ENCODE data around the gene CEP250. TPM values are rescaled to one million over a fixed set of nuclear protein-coding genes. Genes with fewer than 3 reads are reported as not detected.

The CEP250 gene
- total RNA-seq, 1 experiment from 2014 or later = 41.0 TPM

DNA sequence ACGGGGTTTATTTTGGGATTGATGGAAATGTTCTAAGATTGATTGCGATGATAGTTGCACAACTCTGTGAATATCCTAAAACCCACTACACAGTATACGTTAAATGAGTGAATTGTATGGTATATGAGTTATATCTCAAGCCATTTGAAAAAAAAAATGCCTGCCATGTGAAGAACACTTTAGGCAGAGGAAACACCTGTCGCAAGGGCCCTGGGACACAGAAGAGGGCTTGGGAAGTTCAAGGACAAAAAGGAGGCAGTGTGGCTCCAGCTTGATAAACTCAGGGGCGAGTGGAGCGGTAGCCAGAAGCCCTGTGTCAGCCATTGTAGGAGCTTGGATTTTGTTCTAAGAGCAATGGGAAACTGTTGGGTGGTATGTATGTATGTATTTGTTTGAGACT is 37.0 kb downstream of the CEP250 start:
- no peaks in the 10 kb centered on the region for H3K4me1 Mint-ChIP-seq (ENCODE audit: insufficient read depth, unreplicated experiment)
- TF ChIP-seq, protein P1, sequence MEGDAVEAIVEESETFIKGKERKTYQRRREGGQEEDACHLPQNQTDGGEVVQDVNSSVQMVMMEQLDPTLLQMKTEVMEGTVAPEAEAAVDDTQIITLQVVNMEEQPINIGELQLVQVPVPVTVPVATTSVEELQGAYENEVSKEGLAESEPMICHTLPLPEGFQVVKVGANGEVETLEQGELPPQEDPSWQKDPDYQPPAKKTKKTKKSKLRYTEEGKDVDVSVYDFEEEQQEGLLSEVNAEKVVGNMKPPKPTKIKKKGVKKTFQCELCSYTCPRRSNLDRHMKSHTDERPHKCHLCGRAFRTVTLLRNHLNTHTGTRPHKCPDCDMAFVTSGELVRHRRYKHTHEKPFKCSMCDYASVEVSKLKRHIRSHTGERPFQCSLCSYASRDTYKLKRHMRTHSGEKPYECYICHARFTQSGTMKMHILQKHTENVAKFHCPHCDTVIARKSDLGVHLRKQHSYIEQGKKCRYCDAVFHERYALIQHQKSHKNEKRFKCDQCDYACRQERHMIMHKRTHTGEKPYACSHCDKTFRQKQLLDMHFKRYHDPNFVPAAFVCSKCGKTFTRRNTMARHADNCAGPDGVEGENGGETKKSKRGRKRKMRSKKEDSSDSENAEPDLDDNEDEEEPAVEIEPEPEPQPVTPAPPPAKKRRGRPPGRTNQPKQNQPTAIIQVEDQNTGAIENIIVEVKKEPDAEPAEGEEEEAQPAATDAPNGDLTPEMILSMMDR (IDR thresholded peaks at IDR 0.05; ENCODE audit: unreplicated experiment) = no peak
- no TSS peak for BruUV-seq (replicated peaks)
- no peaks in the 10 kb centered on the region for H3K27me3 Mint-ChIP-seq (ENCODE audit: insufficient read depth, unreplicated experiment)
- peaks cover 85% of the 10 kb centered on the region for H3K36me3 Mint-ChIP-seq (ENCODE audit: insufficient read depth, unreplicated experiment)
- POLR2A ChIA-PET = interaction anchor here (0.6 to 0.7 kb wide), 2 partner anchors 11 to 1379 kb away, joined by 3 to 4 read pairs; no protein-coding TSS in a partner anchor
- H3K9me3 Mint-ChIP-seq (ENCODE audit: unreplicated experiment) = no peaks in the 10 kb centered on the region
- no peak overlapping the region for H3K4me3 Mint-ChIP-seq (ENCODE audit: unreplicated experiment)
- intact Hi-C loops (cut with micrococcal nuclease) = no loop called here
- CTCF ChIA-PET = no interaction called here
- DNase-seq (ENCODE audit: unreplicated experiment) = no peak
- H3K27ac Mint-ChIP-seq (ENCODE audit: low read depth, unreplicated experiment) = no peak overlapping the region

DNA sequence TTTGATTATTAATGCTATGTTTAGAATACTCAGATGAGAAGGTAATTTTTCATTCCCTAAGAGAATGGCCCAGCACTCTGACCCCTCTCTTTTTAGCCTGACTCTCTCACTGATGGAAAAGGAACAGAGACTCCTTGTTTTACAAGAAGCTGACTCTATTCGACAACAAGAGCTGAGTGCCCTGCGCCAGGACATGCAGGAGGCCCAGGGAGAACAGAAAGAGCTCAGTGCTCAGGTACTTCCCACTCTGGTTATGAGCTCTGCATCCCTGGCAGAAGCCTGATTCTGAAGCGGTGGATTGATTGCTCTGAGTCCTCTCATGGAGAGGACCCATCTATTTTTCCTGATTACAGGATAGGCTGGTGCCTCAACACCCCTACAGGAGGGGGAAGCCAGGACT is 41.1 kb downstream of the CEP250 start:
- Mint-ChIP-seq H3K36me3 (ENCODE audit: insufficient read depth, unreplicated experiment) (peaks cover 82% of the 10 kb centered on the region), H3K27ac (ENCODE audit: low read depth, unreplicated experiment) (no peak overlapping the region), H3K4me3 (ENCODE audit: unreplicated experiment) (no peak overlapping the region), H3K9me3 (ENCODE audit: unreplicated experiment) (no peaks in the 10 kb centered on the region), H3K4me1 (ENCODE audit: insufficient read depth, unreplicated experiment) (no peaks in the 10 kb centered on the region), H3K27me3 (ENCODE audit: insufficient read depth, unreplicated experiment) (no peaks in the 10 kb centered on the region)
- TF ChIP-seq, protein P1 (IDR thresholded peaks at IDR 0.05; ENCODE audit: unreplicated experiment) = no peak
- no TSS peak for BruUV-seq (replicated peaks)
- CTCF ChIA-PET = interaction anchor here (0.6 to 2.9 kb wide), 3 partner anchors 15 to 457 kb away, joined by 3 to 17 read pairs (median 6); no protein-coding TSS in a partner anchor
- POLR2A ChIA-PET = interaction anchor here (0.5 to 1.9 kb wide), 5 partner anchors 10 to 299 kb away, joined by 3 to 4 read pairs (median 3); no protein-coding TSS in a partner anchor
- intact Hi-C loops (cut with micrococcal nuclease) = no loop called here
- DNase-seq (ENCODE audit: unreplicated experiment) = no peak

DNA sequence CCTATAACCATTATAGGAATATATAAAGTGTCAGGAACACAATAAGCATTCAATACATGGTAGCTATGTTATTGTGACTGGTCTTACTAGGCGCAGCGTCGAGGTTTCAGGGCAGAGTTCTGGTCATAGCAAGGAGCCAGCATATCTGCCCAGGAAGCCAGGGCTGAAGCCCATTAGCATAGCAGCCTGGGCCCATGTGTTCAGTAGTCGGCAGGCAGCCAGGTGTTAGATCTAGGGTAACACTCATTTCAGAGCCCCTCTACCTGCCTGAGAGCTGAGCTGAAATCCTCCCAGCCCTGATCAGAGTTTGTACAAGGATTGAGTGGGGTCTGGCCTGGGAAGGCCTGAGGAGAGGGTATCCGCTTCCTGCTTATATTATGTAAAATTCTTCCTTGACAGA is 41.9 kb downstream of the CEP250 start:
- TF ChIP-seq, protein P1 (IDR thresholded peaks at IDR 0.05; ENCODE audit: unreplicated experiment) = no peak
- intact Hi-C loops (cut with micrococcal nuclease) = no loop called here
- Mint-ChIP-seq H3K27me3 (ENCODE audit: insufficient read depth, unreplicated experiment) (no peaks in the 10 kb centered on the region), H3K4me3 (ENCODE audit: unreplicated experiment) (no peak overlapping the region), H3K9me3 (ENCODE audit: unreplicated experiment) (no peaks in the 10 kb centered on the region), H3K36me3 (ENCODE audit: insufficient read depth, unreplicated experiment) (peaks cover 82% of the 10 kb centered on the region), H3K4me1 (ENCODE audit: insufficient read depth, unreplicated experiment) (no peaks in the 10 kb centered on the region), H3K27ac (ENCODE audit: low read depth, unreplicated experiment) (no peak overlapping the region)
- DNase-seq (ENCODE audit: unreplicated experiment) = no peak
- ChIA-PET CTCF (interaction anchor here (0.6 to 2.9 kb wide), 4 partner anchors 14 to 329 kb away, joined by 3 to 17 read pairs (median 3); no protein-coding TSS in a partner anchor), POLR2A (interaction anchor here (1.0 to 1.9 kb wide), 3 partner anchors 11 to 166 kb away, joined by 3 to 4 read pairs (median 3); no protein-coding TSS in a partner anchor)
- BruUV-seq (replicated peaks) = no TSS peak

DNA sequence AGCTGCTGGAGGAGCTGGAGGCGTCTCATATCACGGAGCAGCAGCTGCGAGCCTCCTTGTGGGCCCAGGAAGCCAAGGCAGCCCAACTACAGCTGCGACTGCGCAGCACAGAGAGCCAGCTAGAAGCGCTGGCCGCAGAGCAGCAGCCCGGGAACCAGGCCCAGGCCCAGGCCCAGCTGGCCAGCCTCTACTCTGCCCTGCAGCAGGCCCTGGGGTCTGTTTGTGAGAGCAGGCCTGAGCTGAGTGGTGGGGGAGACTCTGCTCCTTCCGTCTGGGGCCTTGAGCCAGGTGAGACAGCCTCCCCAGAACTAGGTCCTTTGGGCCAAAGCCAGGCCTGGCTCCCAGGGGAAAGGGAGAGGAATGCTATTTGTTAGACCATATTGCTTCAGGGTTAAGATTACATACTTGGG is 42.4 kb downstream of the CEP250 start:
- Mint-ChIP-seq H3K4me3 (ENCODE audit: unreplicated experiment) (no peak overlapping the region), H3K27me3 (ENCODE audit: insufficient read depth, unreplicated experiment) (no peaks in the 10 kb centered on the region), H3K4me1 (ENCODE audit: insufficient read depth, unreplicated experiment) (no peaks in the 10 kb centered on the region), H3K9me3 (ENCODE audit: unreplicated experiment) (no peaks in the 10 kb centered on the region), H3K36me3 (ENCODE audit: insufficient read depth, unreplicated experiment) (peaks cover 83% of the 10 kb centered on the region), H3K27ac (ENCODE audit: low read depth, unreplicated experiment) (no peak overlapping the region)
- intact Hi-C loops (cut with micrococcal nuclease) = no loop called here
- CTCF ChIA-PET = interaction anchor here (0.6 to 2.9 kb wide), 4 partner anchors 13 to 328 kb away, joined by 3 to 17 read pairs (median 5); no protein-coding TSS in a partner anchor
- POLR2A ChIA-PET = interaction anchor here (1.0 to 1.2 kb wide), 2 partner anchors 11 to 33 kb away, joined by 3 read pairs; no protein-coding TSS in a partner anchor
- no TSS peak for BruUV-seq (replicated peaks)
- DNase-seq (ENCODE audit: unreplicated experiment) = no peak
- TF ChIP-seq, protein P1 (IDR thresholded peaks at IDR 0.05; ENCODE audit: unreplicated experiment) = no peak

All from MCF 10A (cell line).